Effector CD4-positive, alpha-beta T cell (primary cell): ENCODE data around the gene JMJD8.

ENCODE experiments used
- DNase-seq: peaks from one replicate; pipeline ENCODE4 v3.0.0-alpha.2; 2020

The JMJD8 gene

GRCh38 chr16:637081-638018, 46.8 kb downstream of the JMJD8 start:
- DNase-seq: peak; percentile 79

GRCh38 chr16:636206-637080, 47.7 kb downstream of the JMJD8 start, which contains the start of gene METTL26:
Gene METTL26 (minus strand): TSS chr16:636305. CDS start chr16:636290, 15 bp downstream.
- peak; percentile 93 for DNase-seq

- DNase-seq: no peak
Observed at GRCh38 chr16:635573-636205, 48.4 kb downstream of the JMJD8 start.

- DNase-seq: no peak
Observed at GRCh38 chr16:634996-635395, 49.1 kb downstream of the JMJD8 start.

GRCh38 chr16:634051-634670, 50.0 kb downstream of the JMJD8 start:
- no peak for DNase-seq

- DNase-seq: no peak
Observed at GRCh38 chr16:633336-634050, 50.6 kb downstream of the JMJD8 start.

- DNase-seq: no peak
Observed at GRCh38 chr16:632486-633335, 51.4 kb downstream of the JMJD8 start.

GRCh38 chr16:631808-632358, 52.3 kb downstream of the JMJD8 start:
- no peak for DNase-seq
